Tibial nerve (tissue), 3 donors: ENCODE measurements around the gene BST2.

Experiments
- POLR2A ChIP-seq, 2 donors: fragments of 450-650 bp; IDR thresholded peaks; one replicate each; pipeline ENCODE4 v1.6.1; 2017; ENCODE audit warnings: antibody characterized with exemption in 2 of 2, mild to moderate bottlenecking in 2 of 2, moderate library complexity in 2 of 2
- TF ChIP-seq, protein P1 (sequence below), 5 experiments: fragments of 200-600 bp in 3 of 5; fragments of 450-650 bp in 2 of 5; sonication (generic) in 3 of 5; IDR thresholded peaks; one replicate each; pipeline ENCODE4 v1.5.1; 2016 to 2019; ENCODE audit warnings: antibody characterized with exemption in 5 of 5, mild to moderate bottlenecking in 3 of 5, moderate library complexity in 2 of 5

DNA sequence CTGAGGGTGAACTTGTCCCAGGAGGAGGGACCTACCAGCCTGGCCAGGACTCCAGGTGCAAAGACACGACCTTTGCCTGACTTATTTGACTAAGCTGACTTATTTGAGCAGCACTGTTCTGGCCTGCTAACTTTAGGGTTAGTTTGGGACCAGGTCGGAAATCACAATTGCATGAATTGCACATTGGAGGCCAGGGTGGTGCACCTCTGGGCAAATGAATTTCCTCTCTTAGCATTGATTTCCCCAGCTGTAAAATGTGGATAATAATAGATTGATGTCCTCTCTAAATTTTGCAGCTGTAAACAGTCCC lies 1.4 kb upstream of the BST2 start:
- TF ChIP-seq, protein P1, sequence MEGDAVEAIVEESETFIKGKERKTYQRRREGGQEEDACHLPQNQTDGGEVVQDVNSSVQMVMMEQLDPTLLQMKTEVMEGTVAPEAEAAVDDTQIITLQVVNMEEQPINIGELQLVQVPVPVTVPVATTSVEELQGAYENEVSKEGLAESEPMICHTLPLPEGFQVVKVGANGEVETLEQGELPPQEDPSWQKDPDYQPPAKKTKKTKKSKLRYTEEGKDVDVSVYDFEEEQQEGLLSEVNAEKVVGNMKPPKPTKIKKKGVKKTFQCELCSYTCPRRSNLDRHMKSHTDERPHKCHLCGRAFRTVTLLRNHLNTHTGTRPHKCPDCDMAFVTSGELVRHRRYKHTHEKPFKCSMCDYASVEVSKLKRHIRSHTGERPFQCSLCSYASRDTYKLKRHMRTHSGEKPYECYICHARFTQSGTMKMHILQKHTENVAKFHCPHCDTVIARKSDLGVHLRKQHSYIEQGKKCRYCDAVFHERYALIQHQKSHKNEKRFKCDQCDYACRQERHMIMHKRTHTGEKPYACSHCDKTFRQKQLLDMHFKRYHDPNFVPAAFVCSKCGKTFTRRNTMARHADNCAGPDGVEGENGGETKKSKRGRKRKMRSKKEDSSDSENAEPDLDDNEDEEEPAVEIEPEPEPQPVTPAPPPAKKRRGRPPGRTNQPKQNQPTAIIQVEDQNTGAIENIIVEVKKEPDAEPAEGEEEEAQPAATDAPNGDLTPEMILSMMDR (IDR thresholded peaks at IDR 0.05) = no peak
- TF ChIP-seq POLR2A (IDR thresholded peaks at IDR 0.05) = no peak
